ENCODE measurements around the gene MMP2.

MMP2 gene

GRCh38 chr16:55454861-55455260 is 24.1 kb upstream of the MMP2 start:
- H3K4me3 ChIP-seq (ENCODE audit: low read length): no peak overlapping the region
- no peak for TF ChIP-seq ZNF274 (IDR thresholded peaks at IDR 0.05; ENCODE audit: low read depth, low read length)

- no peak for TF ChIP-seq ZNF274 (IDR thresholded peaks at IDR 0.05; ENCODE audit: low read depth, low read length)
- no peak overlapping the region for H3K4me3 ChIP-seq (ENCODE audit: low read length)
These were observed 16.8 kb upstream of the MMP2 start for GRCh38 chr16:55462241-55462640.

GRCh38 chr16:55464375-55464774 is 14.6 kb upstream of the MMP2 start:
- no peak overlapping the region for H3K4me3 ChIP-seq (ENCODE audit: low read length)
- TF ChIP-seq ZNF274 (IDR thresholded peaks at IDR 0.05; ENCODE audit: low read depth, low read length): no peak

GRCh38 chr16:55465077-55465896 is 13.7 kb upstream of the MMP2 start:
- TF ChIP-seq ZNF274 (IDR thresholded peaks at IDR 0.05; ENCODE audit: low read depth, low read length): no peak

GRCh38 chr16:55466209-55466608 is 12.8 kb upstream of the MMP2 start:
- no peak for TF ChIP-seq ZNF274 (IDR thresholded peaks at IDR 0.05; ENCODE audit: low read depth, low read length)
- H3K4me3 ChIP-seq (ENCODE audit: low read length): no peak overlapping the region

More at GRCh38 chr16:55465077-55465896, 13.7 kb upstream of the MMP2 start:
- H3K4me3 ChIP-seq (ENCODE audit: low read length): no peak overlapping the region

GRCh38 chr16:55467898-55468297 is 11.1 kb upstream of the MMP2 start:
- no peak for TF ChIP-seq ZNF274 (IDR thresholded peaks at IDR 0.05; ENCODE audit: low read depth, low read length)
- H3K4me3 ChIP-seq (ENCODE audit: low read length): no peak overlapping the region

- TF ChIP-seq ZNF274 (IDR thresholded peaks at IDR 0.05; ENCODE audit: low read depth, low read length): no peak
- no peak overlapping the region for H3K4me3 ChIP-seq (ENCODE audit: low read length)
These were observed 10.5 kb upstream of the MMP2 start for GRCh38 chr16:55468352-55468990.

- no peak for TF ChIP-seq ZNF274 (IDR thresholded peaks at IDR 0.05; ENCODE audit: low read depth, low read length)
- no peak overlapping the region for H3K4me3 ChIP-seq (ENCODE audit: low read length)
These were observed 9.0 kb upstream of the MMP2 start for GRCh38 chr16:55469821-55470532.

GRCh38 chr16:55470533-55471371 is 8.2 kb upstream of the MMP2 start:
- TF ChIP-seq ZNF274 (IDR thresholded peaks at IDR 0.05; ENCODE audit: low read depth, low read length): no peak
- no peak overlapping the region for H3K4me3 ChIP-seq (ENCODE audit: low read length)

- TF ChIP-seq ZNF274 (IDR thresholded peaks at IDR 0.05; ENCODE audit: low read depth, low read length): no peak
- no peak overlapping the region for H3K4me3 ChIP-seq (ENCODE audit: low read length)
These were observed 7.4 kb upstream of the MMP2 start for GRCh38 chr16:55471448-55472097.

- no peak for TF ChIP-seq ZNF274 (IDR thresholded peaks at IDR 0.05; ENCODE audit: low read depth, low read length)
- H3K4me3 ChIP-seq (ENCODE audit: low read length): no peak overlapping the region
These were observed 5.4 kb upstream of the MMP2 start for GRCh38 chr16:55473587-55473986.

- TF ChIP-seq ZNF274 (IDR thresholded peaks at IDR 0.05; ENCODE audit: low read depth, low read length): no peak
- H3K4me3 ChIP-seq (ENCODE audit: low read length): no peak overlapping the region
These were observed 4.2 kb upstream of the MMP2 start for GRCh38 chr16:55474821-55475220.

- no peak for TF ChIP-seq ZNF274 (IDR thresholded peaks at IDR 0.05; ENCODE audit: low read depth, low read length)
- H3K4me3 ChIP-seq (ENCODE audit: low read length): no peak overlapping the region
These were observed 3.1 kb upstream of the MMP2 start for GRCh38 chr16:55475919-55476318.

Data from GM08714 (cell line).